Glomerular visceral epithelial cell (primary cell): ENCODE data around the gene NDUFAF3.

Experiments
- DNase-seq: peaks from one replicate; pipeline ENCODE4 v3.0.0-alpha.2; 2016; ENCODE audit errors: extremely low spot score

Gene NDUFAF3

DNA sequence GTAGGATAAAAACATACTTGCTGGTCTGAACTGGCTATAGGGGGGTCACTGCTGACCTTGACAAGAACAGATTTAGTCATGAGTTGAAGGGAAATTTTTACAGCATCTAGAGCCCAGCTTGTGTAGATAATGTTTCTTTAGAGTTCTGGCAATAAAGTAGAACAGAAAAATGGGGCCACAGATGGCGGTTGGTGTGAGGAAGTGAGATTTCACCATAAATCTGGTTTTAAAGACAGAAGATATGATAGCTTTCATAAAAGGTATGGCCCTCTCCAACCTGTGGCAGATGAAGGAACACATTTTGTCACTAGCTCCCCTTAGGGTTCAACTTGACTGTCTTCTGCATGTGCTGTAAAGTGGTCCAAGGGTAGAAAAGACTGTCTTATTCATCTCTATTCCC, 31.6 kb downstream of the NDUFAF3 start:
- DNase-seq: no peak

DNA sequence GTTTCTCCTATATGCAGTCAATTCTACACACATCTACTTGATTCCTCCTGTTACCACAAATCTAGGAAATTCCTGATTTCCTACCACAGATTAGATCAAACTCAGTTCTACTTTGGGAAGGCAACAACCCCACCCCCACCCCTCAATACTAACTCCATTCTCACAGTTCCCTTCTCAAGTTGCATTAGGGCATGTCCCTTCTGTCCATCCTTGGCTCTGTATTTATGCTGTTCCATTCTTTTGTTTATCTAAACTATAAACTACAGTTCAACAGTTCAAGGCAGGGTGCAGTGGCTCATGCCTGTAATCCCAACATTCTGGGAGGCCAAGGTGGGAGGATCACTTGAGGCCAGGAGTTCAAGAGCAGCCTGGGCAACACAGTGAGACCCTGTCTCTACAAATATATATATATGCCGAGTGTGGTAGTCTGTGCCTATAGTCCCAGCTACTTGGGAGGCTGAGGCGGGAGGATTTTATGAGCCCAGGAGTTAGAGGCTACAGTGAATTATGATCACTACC, 32.5 kb downstream of the NDUFAF3 start:
- no peak for DNase-seq

DNA sequence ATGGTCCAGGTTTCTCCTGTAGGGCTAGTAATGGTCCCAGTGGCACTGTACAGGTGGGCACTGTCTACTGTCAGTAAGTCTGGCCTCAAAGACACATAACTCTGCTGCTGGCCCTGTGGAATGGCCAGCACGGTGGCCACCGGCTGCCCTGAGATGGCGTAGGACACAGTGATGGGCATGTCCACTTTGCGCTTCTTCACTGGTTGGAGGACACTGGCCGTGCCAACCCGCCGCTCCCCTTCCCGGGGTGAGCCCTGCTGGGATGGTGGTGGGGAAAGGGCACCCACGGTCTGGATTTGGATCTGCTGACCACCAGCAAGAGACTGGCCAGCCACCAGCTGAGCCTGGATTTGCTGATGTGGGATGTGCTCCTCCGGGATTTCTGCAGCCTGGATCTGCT, 35.3 kb downstream of the NDUFAF3 start:
- DNase-seq: no peak

DNA sequence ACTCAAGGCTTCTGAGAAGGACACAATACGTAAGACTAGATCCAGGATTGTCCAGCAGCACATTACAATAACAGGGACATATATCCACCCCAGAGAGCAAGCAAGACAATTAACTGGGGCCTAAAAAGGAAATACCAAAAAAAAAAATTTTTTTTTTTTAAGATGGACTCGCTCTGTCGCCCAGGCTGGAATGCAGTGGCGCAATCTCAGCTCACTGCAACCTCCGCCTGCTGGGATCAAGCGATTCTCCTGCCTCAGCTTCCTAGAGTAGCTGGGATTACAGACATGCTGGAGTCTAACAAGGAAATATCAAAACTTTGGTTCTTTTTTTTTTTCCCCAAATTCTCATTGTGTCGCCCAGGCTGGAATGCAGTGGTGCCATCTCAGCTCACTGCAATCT, 36.1 kb downstream of the NDUFAF3 start:
- DNase-seq: peak; percentile 7
